Activated T-cell treated with anti-CD3 and anti-CD28 coated beads, Interleukin-2, amount 50 U/mL, for 24 hours (primary cell): Measurements from ENCODE around the gene AGAP1.

Source experiments
- DNase-seq: peaks from one replicate; pipeline ENCODE4 v3.0.0-alpha.2; 2020
- H3K27ac Mint-ChIP-seq: 2 replicates; pipeline ENCODE4 v1.8.0; 2020; ENCODE audit warnings: mild to moderate bottlenecking, mixed read lengths
- H3K27me3 Mint-ChIP-seq: 2 replicates; pipeline ENCODE4 v1.8.0; 2020; ENCODE audit warnings: mixed read lengths
- H3K36me3 Mint-ChIP-seq: 2 replicates; pipeline ENCODE4 v1.8.0; 2020; ENCODE audit warnings: low read depth, mixed read lengths
- H3K4me1 Mint-ChIP-seq: 2 replicates; pipeline ENCODE4 v1.8.0; 2020; ENCODE audit warnings: low read depth, mixed read lengths
- H3K4me3 Mint-ChIP-seq: 2 replicates; pipeline ENCODE4 v1.8.0; 2020; ENCODE audit warnings: mild to moderate bottlenecking, moderate library complexity, mixed read lengths
- H3K9me3 Mint-ChIP-seq: 2 replicates; pipeline ENCODE4 v1.8.0; 2020; ENCODE audit warnings: mixed read lengths

AGAP1 gene

GRCh38 chr2:235538981-235539380 lies 45.1 kb downstream of the AGAP1 start:
- H3K4me1 Mint-ChIP-seq, result no peaks in the 10 kb centered on the region
- H3K27me3 Mint-ChIP-seq, result peaks cover 14% of the 10 kb centered on the region
- no peak overlapping the region for H3K27ac Mint-ChIP-seq
- H3K9me3 Mint-ChIP-seq, result no peaks in the 10 kb centered on the region
- no peaks in the 10 kb centered on the region for H3K36me3 Mint-ChIP-seq
- H3K4me3 Mint-ChIP-seq, result no peak overlapping the region
- DNase-seq, result no peak

- Mint-ChIP-seq H3K36me3 (no peaks in the 10 kb centered on the region), H3K27ac (no peak overlapping the region), H3K9me3 (no peaks in the 10 kb centered on the region), H3K4me1 (no peaks in the 10 kb centered on the region), H3K4me3 (no peak overlapping the region), H3K27me3 (peaks cover 6% of the 10 kb centered on the region)
- no peak for DNase-seq
Observed at GRCh38 chr2:235539773-235540172, 45.9 kb downstream of the AGAP1 start.

GRCh38 chr2:235541016-235541415 lies 47.2 kb downstream of the AGAP1 start:
- H3K9me3 Mint-ChIP-seq, result no peaks in the 10 kb centered on the region
- DNase-seq, result no peak
- no peaks in the 10 kb centered on the region for H3K36me3 Mint-ChIP-seq
- H3K4me3 Mint-ChIP-seq, result no peak overlapping the region
- no peaks in the 10 kb centered on the region for H3K4me1 Mint-ChIP-seq
- no peak overlapping the region for H3K27ac Mint-ChIP-seq
- peaks cover 5% of the 10 kb centered on the region for H3K27me3 Mint-ChIP-seq

- Mint-ChIP-seq H3K27me3 (peaks cover 8% of the 10 kb centered on the region), H3K36me3 (no peaks in the 10 kb centered on the region), H3K4me3 (no peak overlapping the region), H3K9me3 (no peaks in the 10 kb centered on the region), H3K27ac (no peak overlapping the region), H3K4me1 (no peaks in the 10 kb centered on the region)
- no peak for DNase-seq
Observed at GRCh38 chr2:235541838-235542549, 48.2 kb downstream of the AGAP1 start.

GRCh38 chr2:235542733-235543127 lies 48.9 kb downstream of the AGAP1 start:
- no peak for DNase-seq
- no peaks in the 10 kb centered on the region for H3K36me3 Mint-ChIP-seq
- H3K4me1 Mint-ChIP-seq, result no peaks in the 10 kb centered on the region
- H3K9me3 Mint-ChIP-seq, result no peaks in the 10 kb centered on the region
- H3K27me3 Mint-ChIP-seq, result peaks cover 8% of the 10 kb centered on the region
- H3K4me3 Mint-ChIP-seq, result no peak overlapping the region
- no peak overlapping the region for H3K27ac Mint-ChIP-seq

GRCh38 chr2:235543128-235543750 lies 49.4 kb downstream of the AGAP1 start:
- Mint-ChIP-seq H3K27me3 (peaks cover 10% of the 10 kb centered on the region), H3K27ac (no peak overlapping the region), H3K36me3 (no peaks in the 10 kb centered on the region), H3K4me1 (no peaks in the 10 kb centered on the region), H3K4me3 (no peak overlapping the region), H3K9me3 (no peaks in the 10 kb centered on the region)
- no peak for DNase-seq

GRCh38 chr2:235543851-235544688 lies 50.2 kb downstream of the AGAP1 start:
- Mint-ChIP-seq H3K4me3 (no peak overlapping the region), H3K4me1 (no peaks in the 10 kb centered on the region), H3K27ac (no peak overlapping the region), H3K36me3 (no peaks in the 10 kb centered on the region), H3K27me3 (peaks cover 11% of the 10 kb centered on the region), H3K9me3 (no peaks in the 10 kb centered on the region)
- no peak for DNase-seq

- no peaks in the 10 kb centered on the region for H3K9me3 Mint-ChIP-seq
- no peak for DNase-seq
- peaks cover 11% of the 10 kb centered on the region for H3K27me3 Mint-ChIP-seq
- no peaks in the 10 kb centered on the region for H3K4me1 Mint-ChIP-seq
- H3K27ac Mint-ChIP-seq, result no peak overlapping the region
- H3K36me3 Mint-ChIP-seq, result no peaks in the 10 kb centered on the region
- no peak overlapping the region for H3K4me3 Mint-ChIP-seq
Observed at GRCh38 chr2:235544689-235544969, 50.8 kb downstream of the AGAP1 start.

- Mint-ChIP-seq H3K36me3 (no peaks in the 10 kb centered on the region), H3K4me3 (no peak overlapping the region), H3K4me1 (no peaks in the 10 kb centered on the region), H3K9me3 (no peaks in the 10 kb centered on the region), H3K27ac (no peak overlapping the region), H3K27me3 (peaks cover 11% of the 10 kb centered on the region)
- DNase-seq, result no peak
Observed at GRCh38 chr2:235545339-235546150, 51.7 kb downstream of the AGAP1 start.

GRCh38 chr2:235546151-235546435 lies 52.2 kb downstream of the AGAP1 start:
- DNase-seq, result no peak
- no peaks in the 10 kb centered on the region for H3K9me3 Mint-ChIP-seq
- H3K27me3 Mint-ChIP-seq, result peaks cover 13% of the 10 kb centered on the region
- H3K36me3 Mint-ChIP-seq, result no peaks in the 10 kb centered on the region
- H3K4me1 Mint-ChIP-seq, result no peaks in the 10 kb centered on the region
- H3K27ac Mint-ChIP-seq, result no peak overlapping the region
- H3K4me3 Mint-ChIP-seq, result no peak overlapping the region

GRCh38 chr2:235546436-235546835 lies 52.6 kb downstream of the AGAP1 start:
- H3K9me3 Mint-ChIP-seq, result no peaks in the 10 kb centered on the region
- H3K27me3 Mint-ChIP-seq, result peaks cover 14% of the 10 kb centered on the region
- H3K27ac Mint-ChIP-seq, result no peak overlapping the region
- H3K4me1 Mint-ChIP-seq, result no peaks in the 10 kb centered on the region
- no peak overlapping the region for H3K4me3 Mint-ChIP-seq
- DNase-seq, result no peak
- no peaks in the 10 kb centered on the region for H3K36me3 Mint-ChIP-seq

- Mint-ChIP-seq H3K27me3 (peaks cover 33% of the 10 kb centered on the region), H3K4me1 (no peaks in the 10 kb centered on the region), H3K36me3 (no peaks in the 10 kb centered on the region), H3K4me3 (no peak overlapping the region), H3K27ac (no peak overlapping the region), H3K9me3 (no peaks in the 10 kb centered on the region)
- DNase-seq, result no peak
Observed at GRCh38 chr2:235549735-235550377, 56.0 kb downstream of the AGAP1 start.

- no peak overlapping the region for H3K27ac Mint-ChIP-seq
- H3K27me3 Mint-ChIP-seq, result peaks cover 37% of the 10 kb centered on the region
- H3K4me3 Mint-ChIP-seq, result no peak overlapping the region
Observed at GRCh38 chr2:235550378-235550760, 56.5 kb downstream of the AGAP1 start.

GRCh38 chr2:235550946-235551345 lies 57.1 kb downstream of the AGAP1 start:
- peaks cover 42% of the 10 kb centered on the region for H3K27me3 Mint-ChIP-seq

More at GRCh38 chr2:235550378-235550760, 56.5 kb downstream of the AGAP1 start:
- DNase-seq, result no peak
- H3K4me1 Mint-ChIP-seq, result no peaks in the 10 kb centered on the region
- no peaks in the 10 kb centered on the region for H3K36me3 Mint-ChIP-seq
- no peaks in the 10 kb centered on the region for H3K9me3 Mint-ChIP-seq

More at GRCh38 chr2:235550946-235551345, 57.1 kb downstream of the AGAP1 start:
- no peaks in the 10 kb centered on the region for H3K4me1 Mint-ChIP-seq
- no peak for DNase-seq
- no peaks in the 10 kb centered on the region for H3K36me3 Mint-ChIP-seq
- no peak overlapping the region for H3K4me3 Mint-ChIP-seq
- no peak overlapping the region for H3K27ac Mint-ChIP-seq
- H3K9me3 Mint-ChIP-seq, result no peaks in the 10 kb centered on the region
